Measurements from ENCODE around the gene SAMD13. TPM values are rescaled to one million over a fixed set of nuclear protein-coding genes. Genes with fewer than 3 reads are reported as not detected.

SAMD13 gene
- total and polyA plus RNA-seq, 12 donors = 0.37 to 2.2 (median 1.2) TPM; not detected in 1

- ATAC-seq (peak in 1 of 8 donors; percentile 29), DNase-seq (no peak)
- WGBS, 2 donors = 51 to 56% methylated on average over 6 of the region's 6 CpGs
- peaks cover 0 to 5% (median 0%) of the 10 kb centered on the region in 7 donors for H3K27me3 ChIP-seq
- no peak overlapping the region for H3K27ac ChIP-seq
- H3K4me3 ChIP-seq = no peak overlapping the region
- H3K36me3 ChIP-seq = no peaks in the 10 kb centered on the region
- H3K9me3 ChIP-seq = peaks cover 0 to 2% (median 0%) of the 10 kb centered on the region in 11 donors
- no peak for TF ChIP-seq CTCF (IDR thresholded peaks at IDR 0.05)
- intact Hi-C loops (cut with DNase I) = no loop called here
- peaks cover 0 to 8% (median 0%) of the 10 kb centered on the region in 9 donors for H3K4me1 ChIP-seq
Observed at GRCh38 chr1:84271441-84272151, 29.9 kb upstream of the SAMD13 start.

GRCh38 chr1:84272401-84272800 is 29.1 kb upstream of the SAMD13 start:
- peaks cover 0 to 8% (median 0%) of the 10 kb centered on the region in 9 donors for H3K4me1 ChIP-seq
- intact Hi-C loops (cut with DNase I) = no loop called here
- peaks cover 0 to 2% (median 0%) of the 10 kb centered on the region in 11 donors for H3K9me3 ChIP-seq
- TF ChIP-seq CTCF (IDR thresholded peaks at IDR 0.05) = no peak
- H3K27me3 ChIP-seq = peaks cover 0 to 5% (median 0%) of the 10 kb centered on the region in 7 donors
- no peaks in the 10 kb centered on the region for H3K36me3 ChIP-seq
- WGBS, 2 donors = 87 to 88% methylated on average over 1 of the region's 1 CpG
- ATAC-seq (no peak), DNase-seq (no peak)
- H3K27ac ChIP-seq = no peak overlapping the region
- H3K4me3 ChIP-seq = no peak overlapping the region

- intact Hi-C loops (cut with DNase I) = no loop called here
- WGBS, 2 donors = 99 to 100% methylated on average over 1 of the region's 1 CpG
- ATAC-seq (no peak), DNase-seq (no peak)
- no peak for TF ChIP-seq CTCF (IDR thresholded peaks at IDR 0.05)
- H3K4me3 ChIP-seq = no peak overlapping the region
- H3K27me3 ChIP-seq = peaks cover 0 to 5% (median 0%) of the 10 kb centered on the region in 7 donors
- H3K4me1 ChIP-seq = no peaks in the 10 kb centered on the region
- no peaks in the 10 kb centered on the region for H3K36me3 ChIP-seq
- H3K9me3 ChIP-seq = peaks cover 0 to 2% (median 0%) of the 10 kb centered on the region in 11 donors
- H3K27ac ChIP-seq = no peak overlapping the region
Observed at GRCh38 chr1:84277343-84278059, 24.0 kb upstream of the SAMD13 start.

GRCh38 chr1:84278905-84279304 is 22.6 kb upstream of the SAMD13 start:
- Histone ChIP-seq H3K27me3 (peaks cover 0 to 5% (median 0%) of the 10 kb centered on the region in 7 donors), H3K36me3 (no peaks in the 10 kb centered on the region), H3K4me3 (no peak overlapping the region), H3K4me1 (no peaks in the 10 kb centered on the region), H3K27ac (no peak overlapping the region), H3K9me3 (no peaks in the 10 kb centered on the region)
- intact Hi-C loops (cut with DNase I) = no loop called here
- 52 to 68% methylated on average over 7 of the region's 7 CpGs for WGBS, 2 donors
- ATAC-seq (no peak), DNase-seq (no peak)
- TF ChIP-seq CTCF (IDR thresholded peaks at IDR 0.05) = no peak

All from heart right ventricle (tissue), 16 donors.